Ramos (cell line): ENCODE results near the gene DIRAS1.

Source experiments
- in situ Hi-C: fragments of 300-500 bp; cut with MboI; formaldehyde crosslinking; loops from one replicate; pipeline ENCODE4 v1.14.3; 2022; ENCODE audit warnings: low sequenced_read_pairs; ENCODE audit not compliant: unreplicated experiment

Gene DIRAS1

DNA sequence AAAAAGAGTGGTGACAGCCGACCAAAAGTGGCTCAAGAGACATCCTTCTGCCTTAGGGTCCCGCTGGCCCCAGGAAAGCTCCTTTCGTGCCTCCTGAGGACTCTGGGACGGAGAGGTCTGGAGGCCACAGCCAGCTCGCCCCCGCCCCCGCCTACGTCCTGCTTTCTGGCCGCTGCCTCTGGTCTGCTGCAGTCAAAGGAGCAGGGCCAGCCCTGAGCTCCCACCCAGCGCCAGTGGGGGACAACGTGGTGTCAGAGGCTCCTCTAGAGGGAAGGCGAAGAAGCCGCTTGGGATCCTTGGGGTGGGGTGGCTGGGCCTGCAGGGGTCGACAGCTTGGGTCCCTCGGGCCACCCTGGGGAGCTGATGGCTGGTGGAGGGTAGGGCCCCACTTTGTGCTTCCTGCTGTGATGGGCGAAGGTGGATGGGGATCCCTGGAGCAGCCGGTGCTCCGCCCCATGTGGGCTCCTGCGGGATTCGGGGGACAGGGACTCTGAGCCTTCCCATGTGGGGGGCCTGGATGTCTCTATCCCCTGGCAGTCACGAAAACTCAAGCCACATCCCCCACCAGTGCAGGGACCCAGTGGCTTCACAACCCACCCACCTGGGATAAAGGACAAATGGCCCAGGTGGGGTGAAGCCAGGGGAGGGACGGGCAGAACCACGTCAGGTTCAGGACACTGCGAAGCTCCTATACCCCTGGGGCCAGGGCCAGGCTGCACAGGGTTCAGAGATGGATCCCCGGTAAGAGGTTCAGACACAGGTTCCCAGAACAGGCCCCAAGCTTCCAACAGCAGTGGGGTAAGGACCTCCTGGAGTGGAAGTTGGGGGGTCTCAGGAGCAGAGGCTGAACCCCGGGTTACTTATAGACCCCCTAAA, 9.0 kb upstream of the DIRAS1 start:
- in situ Hi-C loops, result no loop called here

DNA sequence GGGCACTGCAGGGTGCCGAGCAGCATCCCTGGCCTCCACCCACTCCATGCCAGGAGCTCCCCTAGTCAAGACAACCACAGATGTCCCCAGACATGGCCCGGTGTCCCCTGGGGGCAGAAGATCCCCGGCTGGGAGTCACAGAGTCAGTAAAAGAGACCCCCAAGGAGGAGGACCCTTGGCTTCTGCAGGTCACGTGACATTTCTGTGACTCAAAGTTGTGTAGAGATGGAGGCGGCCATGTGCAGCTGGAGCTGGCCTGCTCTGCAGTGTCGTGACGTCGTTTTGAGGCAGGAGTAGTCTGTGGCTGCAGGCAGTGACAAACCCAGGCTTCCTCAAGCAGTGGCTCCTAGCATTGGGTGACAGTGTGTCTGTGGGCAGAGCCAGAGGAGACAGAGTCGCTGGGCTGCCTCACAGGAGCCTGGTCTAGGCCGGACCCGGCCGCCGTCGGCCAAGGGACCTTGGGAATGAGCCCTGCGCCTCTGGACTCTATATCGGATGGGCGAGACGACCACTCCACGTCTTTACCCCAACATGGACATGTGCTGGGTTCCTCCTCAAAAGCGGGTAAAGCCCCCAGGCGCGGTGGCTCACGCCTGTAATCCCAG, 7.7 kb upstream of the DIRAS1 start:
- in situ Hi-C loops, result no loop called here

DNA sequence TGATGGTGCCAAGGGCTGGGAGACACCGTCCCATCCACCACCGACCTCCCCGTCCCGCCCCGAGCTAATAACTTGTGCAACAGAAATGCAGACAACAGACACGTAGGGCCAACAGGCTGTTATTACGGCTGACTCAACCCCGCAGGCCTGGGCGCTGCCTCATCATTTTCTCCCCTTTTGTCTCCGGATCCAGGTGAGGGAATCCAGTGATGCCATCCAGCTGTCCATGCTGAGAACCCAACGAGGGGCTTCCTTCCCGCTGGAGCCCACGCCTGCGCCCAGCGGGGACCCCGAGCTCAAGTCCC, 6.4 kb upstream of the DIRAS1 start:
- in situ Hi-C loops, result no loop called here

DNA sequence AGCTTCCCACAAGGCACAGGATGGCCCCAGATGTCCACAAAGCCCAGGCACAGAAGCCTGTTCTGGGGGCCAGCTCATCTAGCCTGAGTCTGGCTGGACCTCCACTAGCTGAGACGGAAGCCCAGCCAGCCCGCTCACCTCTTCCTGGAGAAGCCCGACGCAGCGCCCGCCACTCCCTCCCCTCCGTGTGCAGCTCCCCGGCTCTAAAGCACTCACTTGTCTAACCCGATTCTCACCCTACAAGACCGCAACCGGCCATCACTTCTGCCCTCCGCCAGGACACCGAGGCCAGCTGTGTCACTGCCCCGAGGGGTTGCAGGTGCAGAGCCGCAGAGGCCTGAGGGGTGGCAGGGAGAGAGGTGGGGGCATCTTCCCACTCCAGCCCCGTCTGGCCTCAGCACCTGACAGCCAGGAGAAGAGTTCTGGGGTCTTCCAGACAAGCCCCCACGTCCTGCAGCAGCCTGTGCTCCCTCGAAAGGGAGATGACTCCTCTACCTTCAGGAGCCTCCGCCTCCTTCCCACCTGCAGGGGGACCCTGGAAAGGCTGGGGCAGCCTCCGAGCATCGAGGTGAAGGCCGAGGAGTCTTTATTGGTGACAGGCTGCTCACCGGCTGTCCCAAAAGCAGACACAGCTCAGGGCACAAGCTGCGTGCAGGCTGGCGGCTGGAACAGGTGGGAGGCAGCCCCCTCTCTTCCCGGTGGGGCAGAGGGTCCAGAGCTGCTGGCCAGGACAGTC, 5.9 kb upstream of the DIRAS1 start:
- in situ Hi-C loops, result no loop called here

DNA sequence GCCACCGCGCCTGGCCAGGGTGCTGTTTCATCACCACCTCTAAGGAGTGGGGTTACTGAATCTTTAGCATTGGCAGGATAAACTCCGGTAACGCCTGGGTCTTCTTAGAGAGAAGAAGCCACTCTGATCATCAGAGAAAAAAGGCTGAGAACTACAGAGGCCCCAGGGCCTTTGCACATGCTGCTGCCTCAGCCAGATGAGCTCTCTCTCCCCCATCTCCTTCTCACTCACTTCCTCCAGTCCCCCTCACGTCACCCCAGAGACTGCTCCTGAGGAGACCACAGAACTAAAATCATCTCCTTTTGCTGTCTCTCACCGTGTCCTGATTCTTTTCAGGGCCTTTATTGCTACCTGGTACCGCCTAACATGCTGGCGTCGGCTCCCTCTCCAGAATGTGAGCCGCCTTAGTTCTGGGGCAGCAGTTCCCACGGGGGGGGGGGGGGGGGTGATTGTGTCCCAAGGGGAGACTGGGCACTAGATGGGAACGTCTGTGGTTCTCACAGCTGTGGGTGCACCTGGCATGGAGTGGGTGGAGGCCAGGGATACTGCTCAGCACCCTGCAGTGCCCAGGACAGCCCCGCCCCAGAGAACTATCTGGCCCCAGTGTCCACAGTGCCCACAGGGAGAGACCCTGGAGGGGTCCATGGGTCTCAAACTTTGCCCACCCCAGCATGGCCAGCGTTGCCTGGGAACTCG, 5.1 kb upstream of the DIRAS1 start:
- in situ Hi-C loops, result no loop called here

DNA sequence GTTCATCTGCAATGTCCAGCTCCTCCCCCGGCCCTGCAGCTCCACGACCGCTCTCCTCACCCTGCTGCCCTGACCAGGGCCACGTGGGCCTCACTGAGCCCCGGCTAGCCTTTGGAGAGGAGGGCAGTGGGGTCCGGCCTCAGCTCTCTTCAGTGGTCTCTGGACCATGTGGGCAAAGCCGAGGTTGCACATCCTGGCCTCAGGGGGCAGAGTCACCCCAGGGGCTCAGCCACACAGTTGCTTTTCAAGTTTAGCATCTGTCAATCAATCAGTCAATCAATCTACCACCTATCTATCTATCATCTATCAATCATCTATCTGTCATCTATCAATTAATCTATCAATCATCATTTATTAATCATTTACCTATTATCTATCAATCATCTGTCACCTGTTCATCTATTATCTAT, 3.0 kb upstream of the DIRAS1 start:
- in situ Hi-C loops, result no loop called here

DNA sequence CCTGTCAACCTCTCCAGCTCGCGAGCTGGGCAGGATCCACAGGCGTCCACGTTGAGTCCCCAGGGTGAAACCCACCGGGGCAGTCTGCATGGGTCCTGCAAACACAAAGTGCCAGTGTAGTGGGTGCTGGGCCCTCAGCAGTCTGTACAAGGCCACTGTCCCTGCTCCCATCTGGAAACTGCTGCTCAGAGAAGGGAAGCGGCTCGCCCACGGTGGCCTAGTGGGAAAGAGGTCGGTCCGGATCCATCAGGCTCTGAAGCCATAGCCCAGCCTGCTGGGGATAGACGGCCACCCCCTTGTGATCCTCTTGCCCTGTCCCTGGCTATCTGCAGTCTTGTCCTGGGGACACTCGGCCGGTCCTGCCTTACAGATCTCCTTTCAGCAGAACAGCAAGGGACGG, 2.6 kb upstream of the DIRAS1 start:
- in situ Hi-C loops, result no loop called here

DNA sequence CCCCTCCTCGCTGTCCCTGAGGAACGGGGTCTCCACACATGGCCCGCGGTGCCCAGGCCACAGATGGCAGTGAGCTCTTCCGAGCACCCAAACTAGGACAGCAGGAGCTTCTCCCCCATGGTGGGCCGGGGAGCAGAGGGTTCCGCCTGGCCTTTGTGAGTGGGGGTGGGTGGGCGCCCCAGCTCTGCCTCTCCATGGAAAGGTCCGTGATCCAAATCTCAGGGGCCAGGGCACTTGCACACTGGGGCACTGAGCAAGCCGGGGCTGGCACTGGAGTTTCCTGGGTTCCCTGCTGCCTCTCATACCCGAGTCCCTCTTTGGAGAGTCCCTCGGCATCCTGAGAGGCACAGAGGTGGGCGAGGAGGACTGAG, 2.2 kb upstream of the DIRAS1 start:
- in situ Hi-C loops, result no loop called here

DNA sequence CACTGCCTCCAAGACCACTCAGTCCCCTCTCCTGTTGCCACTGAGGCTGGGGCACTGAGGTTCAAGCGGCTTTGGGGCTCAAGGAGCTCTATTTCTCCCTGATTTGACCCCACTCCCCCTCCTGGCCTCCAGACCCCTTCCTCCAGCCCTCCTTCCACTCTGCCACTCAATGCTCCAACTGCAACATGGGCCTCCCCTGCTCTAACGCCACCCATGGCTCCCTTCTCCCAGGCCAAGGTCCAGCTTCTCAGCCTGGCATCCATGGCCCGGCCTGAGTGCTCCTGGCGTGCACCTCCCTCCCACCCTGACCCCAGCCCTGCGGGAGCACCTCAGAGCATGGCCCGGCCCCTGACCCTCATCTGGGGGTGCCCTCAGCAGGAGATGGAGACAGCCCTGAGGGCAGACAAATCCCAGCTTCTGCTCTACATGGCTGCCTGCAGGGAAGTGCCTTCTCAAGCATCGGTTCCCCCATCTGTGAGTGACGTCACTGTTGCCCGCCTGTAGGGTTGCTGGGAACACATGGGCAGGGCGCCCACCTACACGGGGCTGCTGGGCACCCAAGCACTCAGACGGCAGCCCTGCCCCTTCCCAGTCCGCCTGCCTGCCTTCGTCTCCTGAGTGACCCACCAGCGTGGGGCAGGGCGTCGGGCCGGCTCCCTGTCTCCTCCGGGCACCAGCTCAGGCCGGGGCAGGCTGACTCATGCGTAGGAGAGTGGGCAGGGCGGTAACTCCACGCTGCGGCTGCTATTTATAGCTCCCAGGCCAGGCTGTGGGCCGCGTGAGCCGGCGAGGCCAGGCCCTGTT, 1.6 kb upstream of the DIRAS1 start:
- in situ Hi-C loops, result no loop called here

DNA sequence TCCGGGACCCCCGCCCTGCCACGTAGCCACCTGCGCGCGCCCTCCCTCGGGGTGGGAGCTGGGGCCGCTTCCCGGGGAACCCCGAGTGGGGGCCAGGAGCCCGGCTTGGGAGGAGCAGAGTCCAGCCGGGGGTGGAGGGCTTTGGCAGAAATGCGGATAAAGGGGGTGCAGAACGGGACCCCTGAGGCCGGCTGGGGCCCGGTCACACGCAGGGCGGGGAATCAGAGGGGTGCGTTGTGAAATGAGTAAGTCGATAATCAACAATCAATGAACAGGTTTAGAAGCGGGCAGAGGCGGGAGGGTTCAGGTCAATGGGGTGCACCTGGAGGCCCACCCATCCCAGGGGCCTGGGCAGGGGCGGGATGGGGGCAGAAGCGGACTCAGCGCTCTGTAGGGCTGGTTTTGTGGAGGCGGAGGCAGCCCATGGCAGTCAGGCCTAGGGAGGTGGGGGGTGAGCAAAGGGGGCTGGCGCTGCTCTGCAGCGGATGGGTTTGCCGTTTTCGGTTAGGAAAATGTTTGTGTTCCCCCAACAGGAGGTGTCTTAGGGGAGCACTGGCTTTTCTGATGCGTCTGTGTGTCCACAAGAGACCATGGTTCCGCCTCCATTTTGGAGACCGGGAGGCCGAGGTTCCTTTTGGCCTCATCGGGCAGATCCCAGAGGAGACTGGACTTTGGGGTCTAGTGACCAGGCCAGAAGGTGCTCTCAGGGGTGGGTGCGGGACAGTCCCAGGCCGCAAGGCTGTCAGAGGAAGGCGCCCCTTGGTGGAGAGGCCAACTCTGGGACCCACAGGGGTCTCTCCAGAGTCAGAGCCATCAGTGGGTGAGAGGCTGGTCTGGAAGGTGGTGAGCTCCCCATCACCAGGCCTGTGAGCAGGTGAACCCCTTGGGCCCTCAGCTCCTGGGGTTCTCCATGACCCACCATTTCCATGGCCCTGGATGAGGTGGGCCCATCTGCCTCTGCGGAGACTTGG, 683 bp upstream of the DIRAS1 start:
- in situ Hi-C loops, result no loop called here

DNA sequence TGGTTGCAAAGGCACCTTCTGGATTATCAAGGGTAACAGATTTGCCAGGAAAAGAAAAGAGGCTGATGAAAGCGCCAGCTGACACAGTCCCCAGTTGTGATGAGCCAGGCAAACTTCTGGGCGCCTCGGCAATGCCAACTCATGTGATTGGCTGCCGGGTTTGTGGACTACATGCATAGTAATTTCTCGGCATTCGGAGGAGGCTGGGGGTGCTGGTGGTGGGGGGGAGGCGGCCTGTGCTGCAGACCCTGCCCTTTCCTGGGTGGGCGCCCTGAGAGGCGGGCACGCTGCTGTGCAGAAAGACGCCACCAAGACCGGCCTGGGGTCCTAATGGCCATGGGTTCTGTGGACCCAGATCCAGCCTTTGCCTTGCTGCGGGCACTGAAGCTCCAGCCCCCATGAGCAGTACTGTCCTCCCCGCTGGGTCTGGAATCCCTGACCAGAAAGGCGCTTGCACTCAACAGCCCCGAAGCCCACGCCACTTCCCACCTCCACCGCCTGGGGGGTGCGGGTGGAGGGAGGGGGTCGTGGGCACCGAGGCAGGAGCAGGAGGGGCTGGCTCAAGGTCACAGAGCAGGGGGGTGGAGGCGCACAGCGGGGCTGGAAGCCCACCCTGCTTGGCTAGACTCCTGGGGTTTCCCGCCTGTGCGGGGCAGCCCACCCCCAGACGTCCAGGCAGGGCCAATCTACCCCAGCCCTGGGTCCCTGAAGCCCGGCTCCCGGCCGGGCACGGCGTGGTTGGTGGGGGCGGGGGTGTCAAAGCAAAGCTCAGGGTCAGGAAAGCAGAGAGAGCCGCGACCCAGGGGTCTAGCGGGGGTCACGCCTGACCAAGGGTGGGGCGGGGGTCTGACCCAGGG, 1.0 kb downstream of the DIRAS1 start:
- in situ Hi-C loops, result no loop called here

DNA sequence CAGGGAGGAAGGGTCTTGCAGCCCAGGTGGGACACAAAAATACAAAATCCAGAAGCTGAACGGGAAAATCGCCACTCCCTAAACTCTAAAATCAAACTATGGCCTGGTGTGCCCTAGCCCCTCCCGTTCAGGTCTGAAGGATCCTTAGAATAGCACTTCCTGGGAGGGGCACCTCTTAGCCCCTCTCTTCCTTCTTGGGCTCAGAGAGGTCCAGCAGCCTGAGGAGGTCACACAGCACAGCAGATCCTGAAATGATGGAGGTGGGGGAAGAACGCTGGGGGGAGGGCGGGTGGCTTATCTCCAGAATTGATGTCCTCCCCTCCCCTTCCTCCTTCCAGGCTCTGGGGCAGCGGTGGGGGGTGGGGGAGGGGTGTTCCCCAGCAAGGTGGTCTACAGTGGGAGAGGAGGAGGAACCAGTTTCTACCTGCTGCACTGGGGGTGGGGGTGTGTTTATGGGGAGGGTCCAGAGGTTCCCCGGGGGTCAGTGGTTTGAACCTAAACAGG, 1.9 kb downstream of the DIRAS1 start:
- in situ Hi-C loops, result no loop called here

DNA sequence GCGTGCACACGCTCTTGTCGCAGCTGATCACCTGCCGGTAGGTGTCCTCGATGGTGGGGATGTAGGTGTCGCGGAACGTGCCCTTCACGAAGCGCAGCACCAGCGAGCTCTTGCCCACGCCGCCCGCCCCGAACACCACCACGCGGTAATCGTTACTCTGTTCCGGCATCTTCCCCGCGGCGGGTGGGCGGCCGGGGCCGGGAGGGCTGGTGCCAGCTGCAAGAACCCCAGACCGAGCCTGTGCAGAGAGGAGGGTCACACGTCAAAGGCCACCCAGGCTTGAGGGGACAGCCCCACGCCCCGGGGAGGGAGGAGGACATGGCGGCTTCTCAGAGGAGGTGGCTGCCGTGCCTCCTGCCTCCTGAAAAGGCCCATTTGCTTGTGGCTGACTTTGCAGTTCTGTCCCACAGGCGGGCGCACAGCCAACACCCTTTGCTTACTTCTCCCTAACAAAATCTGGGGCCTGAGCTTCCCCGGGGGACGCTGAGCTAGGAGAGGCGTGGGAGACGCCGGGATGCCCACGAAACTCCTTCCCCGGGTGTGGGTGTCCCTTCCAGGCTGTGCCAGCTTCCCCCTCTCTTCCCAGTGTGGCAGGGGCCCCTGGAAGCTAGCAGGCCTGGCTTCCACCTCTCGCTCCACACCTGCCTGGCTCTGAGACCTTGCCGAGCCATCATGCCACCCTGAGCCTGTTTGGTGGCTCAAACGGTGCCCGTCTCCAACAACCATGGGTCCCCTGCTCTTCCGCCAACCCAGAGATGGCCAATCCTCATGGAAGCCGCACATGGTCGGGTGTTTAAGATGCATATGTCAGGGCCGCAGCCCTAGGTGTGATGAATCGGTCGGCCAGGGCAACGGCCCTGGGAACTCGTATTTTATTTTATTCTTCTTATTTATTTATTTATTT, 3.3 kb downstream of the DIRAS1 start:
- in situ Hi-C loops, result no loop called here

DNA sequence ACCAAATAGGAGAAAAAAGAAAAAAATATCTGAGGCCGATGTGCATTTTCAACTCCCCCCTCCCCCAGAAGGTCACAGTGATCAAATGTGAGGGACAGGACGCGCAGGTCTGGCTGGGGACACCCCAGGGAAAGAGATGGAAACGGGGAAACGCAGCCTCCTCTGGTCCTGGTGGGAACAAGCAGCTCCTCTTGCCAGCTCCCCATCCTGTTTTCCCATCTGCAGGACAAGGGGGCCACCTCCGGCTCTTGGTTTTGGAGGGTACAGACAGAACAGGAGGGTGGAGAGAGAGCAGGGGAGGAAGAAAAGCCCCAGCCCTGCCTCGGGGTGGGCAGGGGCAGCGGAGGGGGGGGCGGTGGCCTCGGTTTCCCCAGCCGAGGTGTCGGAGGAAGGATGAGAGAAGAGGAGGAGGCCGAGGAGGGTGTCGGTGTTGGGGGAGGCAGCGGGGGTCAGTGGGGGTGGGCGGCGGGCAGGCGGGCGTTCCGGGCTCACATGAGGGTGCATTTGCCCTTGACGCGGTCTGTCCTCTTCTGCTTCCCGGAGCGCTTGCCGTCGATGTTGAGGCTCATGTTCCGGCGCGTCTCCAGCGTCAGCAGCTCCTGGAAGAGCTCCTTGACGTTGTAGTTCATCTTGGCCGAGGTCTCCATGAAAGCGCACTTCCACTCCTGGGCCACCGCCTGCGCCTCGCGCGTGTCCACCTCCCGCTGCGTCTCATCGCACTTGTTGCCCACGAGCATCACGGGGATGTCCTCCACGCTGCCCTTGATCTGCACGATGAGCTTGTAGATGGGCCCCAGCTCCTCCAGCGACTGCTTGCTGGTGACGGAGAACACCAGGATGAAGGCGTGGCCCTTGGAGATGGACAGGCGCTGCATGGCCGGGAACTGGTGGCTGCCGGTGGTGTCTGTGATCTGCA, 4.2 kb downstream of the DIRAS1 start:
- in situ Hi-C loops, result no loop called here

DNA sequence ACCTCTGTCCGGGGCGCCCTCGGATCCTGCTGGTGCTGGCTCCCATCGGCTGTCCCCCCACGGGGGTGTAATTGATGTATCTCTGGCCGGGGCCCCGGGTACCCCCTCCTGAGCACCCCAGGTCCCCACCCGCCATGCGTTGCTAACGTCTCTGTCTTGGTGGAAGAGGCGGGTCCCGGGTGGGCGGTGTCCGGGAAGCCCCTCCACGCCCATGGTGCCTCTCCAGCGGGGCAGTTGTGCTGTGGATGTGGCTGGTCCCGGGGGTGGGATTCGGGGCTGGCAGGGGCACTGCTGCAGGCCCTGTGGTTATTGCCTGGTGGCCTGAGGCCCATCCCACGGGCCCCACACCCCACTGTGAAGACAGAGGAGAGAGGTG, 4.9 kb downstream of the DIRAS1 start:
- in situ Hi-C loops, result no loop called here
